Endothelial cell of umbilical vein (primary cell): ENCODE data around the gene CEP162. TPM values are rescaled to one million over a fixed set of nuclear protein-coding genes. Genes with fewer than 3 reads are reported as not detected.

Experiments
- BruUV-seq: library from RNA; stranded (reverse); fragments of 400-500 nt; replicated peaks from 2 replicates; lab custom pipeline; 2021; lab: Mats Ljungman, UMichigan
- CTCF ChIA-PET: fragments of 300-600, 350-600 bp; sonication (Branson Sonifier 250); formaldehyde crosslinking; loops from one replicate; lab custom pipeline; 2021; ENCODE audit warnings: antibody characterized with exemption, inconsistent platforms; lab: Charles Lee
- POLR2A ChIA-PET: fragments of 300-600, 350-600 bp; sonication (Branson Sonifier 250); formaldehyde crosslinking; loops from one replicate; lab custom pipeline; 2021; ENCODE audit warnings: antibody characterized with exemption, inconsistent platforms; lab: Charles Lee
- DNase-seq: peaks from one replicate; pipeline ENCODE4 v3.0.0-alpha.2; 2011; ENCODE audit warnings: low read depth, low spot score
- FAIRE-seq: peaks from 2 replicates; lab custom pipeline; 2011; peaks lifted over from hg19 to GRCh38; lab: Jason Lieb, UNC
- H2AFZ ChIP-seq: 2 replicates; pipeline ENCODE4 v1.6.0; 2012; ENCODE audit warnings: low read depth, low read length, control low read depth, inconsistent platforms
- H3K27ac ChIP-seq: 2 replicates; pipeline ENCODE4 v1.5.1; 2011; ENCODE audit warnings: low read depth, mild to moderate bottlenecking, control low read depth, low read length, moderate library complexity; ENCODE audit not compliant: insufficient read depth
- H3K27me3 ChIP-seq, 2 experiments: 2 replicates each; pipeline versions ENCODE4 v1.6.0 to v1.6.1; 2011; ENCODE audit warnings: low read length in 2 of 2, mixed read lengths in 1 of 2; ENCODE audit not compliant: control insufficient read depth in 2 of 2, insufficient read depth in 2 of 2
- H3K36me3 ChIP-seq, 2 experiments: 2 replicates in 1 of 2; 3 replicates in 1 of 2; pipeline ENCODE4 v1.5.1; 2011; ENCODE audit warnings: low read length in 2 of 2, mild to moderate bottlenecking in 1 of 2, moderate library complexity in 1 of 2; ENCODE audit not compliant: control insufficient read depth in 2 of 2, insufficient read depth in 2 of 2; ENCODE audit errors: extremely low read depth in 1 of 2
- H3K4me1 ChIP-seq: 3 replicates; pipeline ENCODE4 v1.5.1; 2011; ENCODE audit warnings: mild to moderate bottlenecking, low read length; ENCODE audit not compliant: control insufficient read depth, insufficient read depth; ENCODE audit errors: extremely low read depth
- H3K4me2 ChIP-seq: 2 replicates; pipeline ENCODE4 v1.6.1; 2011; ENCODE audit warnings: low read length, control low read depth, mixed read lengths; ENCODE audit not compliant: insufficient read depth
- H3K4me3 ChIP-seq, 3 experiments: fragments of 200-600 bp in 1 of 3; sonication (generic), shearing (Covaris generic) in 1 of 3; replicated peaks in 1 of 3; 2 replicates each; pipeline ENCODE4 v1.5.1; 2011 to 2016; ENCODE audit warnings: control low read depth in 3 of 3, low read length in 3 of 3, mild to moderate bottlenecking in 2 of 3, inconsistent platforms in 1 of 3, low read depth in 1 of 3, moderate library complexity in 1 of 3; ENCODE audit not compliant: insufficient read depth in 1 of 3
- H3K79me2 ChIP-seq: 2 replicates; pipeline ENCODE4 v1.6.0; 2012; ENCODE audit warnings: low read length, inconsistent platforms; ENCODE audit not compliant: control insufficient read depth, insufficient read depth
- H3K9ac ChIP-seq: replicated peaks from 2 replicates; pipeline ENCODE3; 2011; ENCODE audit warnings: low read length, control low read depth; ENCODE audit not compliant: insufficient read depth; ENCODE audit errors: extremely low read depth
- H3K9me1 ChIP-seq: replicated peaks from 3 replicates; pipeline ENCODE4 v1.6.0; 2011; ENCODE audit warnings: mild to moderate bottlenecking, low read length; ENCODE audit not compliant: control insufficient read depth, insufficient read depth; ENCODE audit errors: extremely low read depth
- H3K9me3 ChIP-seq: replicated peaks from 2 replicates; pipeline ENCODE4 v1.5.1; 2012; ENCODE audit warnings: low read length, inconsistent platforms; ENCODE audit not compliant: control insufficient read depth, insufficient read depth
- H4K20me1 ChIP-seq: replicated peaks from 2 replicates; pipeline ENCODE3; 2011; ENCODE audit warnings: mild to moderate bottlenecking, low read length; ENCODE audit not compliant: control insufficient read depth, insufficient read depth; ENCODE audit errors: extremely low read depth
- EZH2 ChIP-seq: IDR thresholded peaks from 2 replicates; pipeline ENCODE4 v1.6.1; 2012; ENCODE audit warnings: borderline replicate concordance, low read depth, mild to moderate bottlenecking, moderate library complexity, low read length, inconsistent platforms; ENCODE audit not compliant: severe bottlenecking
- FOS ChIP-seq: IDR thresholded peaks from 2 replicates; pipeline ENCODE4 v1.6.1; 2011; ENCODE audit warnings: mild to moderate bottlenecking, low read length, moderate library complexity, borderline replicate concordance; ENCODE audit not compliant: insufficient read depth
- GATA2 ChIP-seq: IDR thresholded peaks from 2 replicates; pipeline ENCODE4 v1.7.0; 2011; ENCODE audit warnings: low read depth, mild to moderate bottlenecking, moderate library complexity, mixed read lengths, low read length; ENCODE audit not compliant: insufficient read length, insufficient read depth
- JUN ChIP-seq: IDR thresholded peaks from 2 replicates; pipeline ENCODE4 v1.6.1; 2011; ENCODE audit warnings: borderline replicate concordance, low read depth; ENCODE audit not compliant: insufficient read length, insufficient read depth
- MYC ChIP-seq: IDR thresholded peaks from one replicate; pipeline ENCODE4 v1.6.1; 2011; ENCODE audit warnings: mild to moderate bottlenecking, low read depth, low read length
- POLR2A ChIP-seq: IDR thresholded peaks from 2 replicates; pipeline ENCODE4 v1.6.1; 2012; ENCODE audit warnings: low read depth, mild to moderate bottlenecking, control low read depth, low read length
- POLR2AphosphoS5 ChIP-seq: IDR thresholded peaks from 2 replicates; pipeline ENCODE4 v1.6.1; 2012; ENCODE audit warnings: low read depth, mild to moderate bottlenecking, control low read depth, low read length, moderate library complexity; ENCODE audit not compliant: insufficient read depth
- dilution Hi-C: fragments of 300-500 bp; cut with MboI; formaldehyde crosslinking; loops from one replicate; pipeline ENCODE4 v1.15.0; 2019; ENCODE audit warnings: low sequenced_read_pairs; ENCODE audit not compliant: extremely low pct_ligation_motif_present
- intact Hi-C: fragments of 100-400 bp; cut with micrococcal nuclease; formaldehyde crosslinking; loops from one replicate; pipeline ENCODE4 v1.10.0; 2022
- polyA plus RNA-seq, 4 experiments: library from polyadenylated mRNA; depleted of rRNA in 3 of 4; stranded (reverse) in 3 of 4; unstranded in 1 of 4; fragments of >200 nt; gene quantifications; 2 replicates each; pipeline versions ENCODE4 v1.2.1 to v1.2.3, GENCODE V29; 2011 to 2012; ENCODE audit warnings: missing spikeins in 1 of 4
- total RNA-seq: library from RNA; stranded (reverse); gene quantifications from 2 replicates; pipeline ENCODE4 v1.2.3, GENCODE V29; 2021
- TF ChIP-seq, protein P1 (sequence below): IDR thresholded peaks from 2 replicates; pipeline ENCODE4 v1.6.1; 2011; ENCODE audit not compliant: insufficient read depth, insufficient read length
- TF ChIP-seq, protein P2 (sequence below), 2 donors: IDR thresholded peaks; 1 replicate in 1 of 2; 2 replicates in 1 of 2; pipeline ENCODE4 v1.5.1; 2011; ENCODE audit warnings: low read length in 2 of 2, mild to moderate bottlenecking in 2 of 2, moderate library complexity in 2 of 2, control low read depth in 1 of 2, inconsistent platforms in 1 of 2, low read depth in 1 of 2; ENCODE audit not compliant: insufficient read depth in 1 of 2; ENCODE audit errors: extremely low read depth in 1 of 2

CEP162 gene
- total and polyA plus RNA-seq, 2 donors (not counting 3 experiments of a cell fraction or from before 2014, with no cell fraction given), result 0.79 to 10.8 TPM

DNA sequence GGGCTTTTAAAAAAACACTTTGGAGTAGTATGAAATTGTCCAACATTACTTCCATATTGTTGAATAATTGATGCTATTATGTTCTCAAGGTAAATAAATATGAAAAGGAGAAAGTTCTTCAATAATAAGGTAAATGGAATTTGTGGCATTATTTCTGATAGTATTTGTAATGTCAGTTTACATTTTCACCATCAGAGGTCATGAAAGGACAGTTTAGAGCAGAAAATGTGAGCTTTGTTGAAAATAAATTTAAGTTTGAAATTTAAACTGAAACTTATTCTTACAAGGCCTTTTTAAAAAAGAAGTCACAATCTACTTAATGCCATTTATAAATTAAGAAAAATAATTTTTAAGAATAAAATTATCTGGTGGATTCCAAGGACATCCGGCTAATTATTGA lies 15.8 kb upstream of the CEP162 start:
- dilution Hi-C loops, result no loop called here
- ChIA-PET POLR2A (no interaction called here), CTCF (interaction anchor here (0.9 to 2.1 kb wide), 5 partner anchors 16 to 1080 kb away, joined by 3 to 10 read pairs (median 4); partner anchors contain the start of gene CEP162)
- no peak overlapping the region for H3K9ac ChIP-seq
- TF ChIP-seq, protein P1, sequence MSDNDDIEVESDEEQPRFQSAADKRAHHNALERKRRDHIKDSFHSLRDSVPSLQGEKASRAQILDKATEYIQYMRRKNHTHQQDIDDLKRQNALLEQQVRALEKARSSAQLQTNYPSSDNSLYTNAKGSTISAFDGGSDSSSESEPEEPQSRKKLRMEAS, result no peak
- TF ChIP-seq GATA2 (no peak), EZH2 (no peak)
- no peak overlapping the region for H3K4me3 ChIP-seq
- H3K36me3 ChIP-seq, result no peaks in the 10 kb centered on the region
- no peak overlapping the region for H3K27ac ChIP-seq
- FAIRE-seq (no peak), DNase-seq (no peak)
- H3K4me1 ChIP-seq, result no peaks in the 10 kb centered on the region
- no peaks in the 10 kb centered on the region for H3K9me3 ChIP-seq
- H2AFZ ChIP-seq, result no peak overlapping the region
- H3K4me2 ChIP-seq, result no peak overlapping the region
- no TSS peak for BruUV-seq
- no peaks in the 10 kb centered on the region for H3K9me1 ChIP-seq
- no peaks in the 10 kb centered on the region for H3K79me2 ChIP-seq
- H4K20me1 ChIP-seq, result no peaks in the 10 kb centered on the region
- peaks cover 1 to 2% of the 10 kb centered on the region in 2 experiments for H3K27me3 ChIP-seq
- intact Hi-C loops, result no loop called here

DNA sequence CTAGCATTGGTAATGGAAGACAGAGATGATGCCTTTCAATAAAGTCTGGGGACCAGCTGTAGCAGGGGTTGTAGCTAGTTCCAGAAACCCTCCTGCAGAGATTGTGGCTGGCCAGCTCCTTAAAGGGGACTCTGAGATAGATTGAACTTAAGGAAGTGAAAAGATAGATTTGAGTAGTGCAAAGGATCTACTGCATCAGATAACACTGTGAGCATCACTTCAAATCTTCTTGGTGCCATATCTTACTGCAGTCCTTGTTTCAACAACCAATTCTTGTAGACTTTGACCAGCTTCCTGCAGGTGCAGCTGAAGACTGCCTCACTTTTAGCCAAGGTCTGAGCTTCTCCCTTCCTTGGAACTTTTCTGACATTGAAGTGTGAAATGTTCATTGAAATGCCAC lies 14.8 kb upstream of the CEP162 start:
- intact Hi-C loops, result no loop called here
- FAIRE-seq (no peak), DNase-seq (no peak)
- Histone ChIP-seq H3K27me3 (no peaks in the 10 kb centered on the region), H3K4me1 (no peaks in the 10 kb centered on the region), H3K4me2 (no peak overlapping the region), H4K20me1 (no peaks in the 10 kb centered on the region), H3K79me2 (no peaks in the 10 kb centered on the region), H2AFZ (no peak overlapping the region), H3K9me1 (no peaks in the 10 kb centered on the region), H3K27ac (no peak overlapping the region), H3K9me3 (no peaks in the 10 kb centered on the region), H3K36me3 (no peaks in the 10 kb centered on the region), H3K9ac (no peak overlapping the region), H3K4me3 (no peak overlapping the region)
- BruUV-seq, result no TSS peak
- POLR2A ChIA-PET, result no interaction called here
- CTCF ChIA-PET, result interaction anchor here (1.1 to 2.1 kb wide), 3 partner anchors 352 to 1081 kb away, joined by 3 to 10 read pairs (median 8); no protein-coding TSS in a partner anchor
- dilution Hi-C loops, result no loop called here
- TF ChIP-seq FOS (no peak), EZH2 (no peak), POLR2A (no peak), POLR2AphosphoS5 (no peak), GATA2 (no peak), JUN (no peak), MYC (no peak)
- TF ChIP-seq, protein P1, result no peak
- TF ChIP-seq, protein P2, sequence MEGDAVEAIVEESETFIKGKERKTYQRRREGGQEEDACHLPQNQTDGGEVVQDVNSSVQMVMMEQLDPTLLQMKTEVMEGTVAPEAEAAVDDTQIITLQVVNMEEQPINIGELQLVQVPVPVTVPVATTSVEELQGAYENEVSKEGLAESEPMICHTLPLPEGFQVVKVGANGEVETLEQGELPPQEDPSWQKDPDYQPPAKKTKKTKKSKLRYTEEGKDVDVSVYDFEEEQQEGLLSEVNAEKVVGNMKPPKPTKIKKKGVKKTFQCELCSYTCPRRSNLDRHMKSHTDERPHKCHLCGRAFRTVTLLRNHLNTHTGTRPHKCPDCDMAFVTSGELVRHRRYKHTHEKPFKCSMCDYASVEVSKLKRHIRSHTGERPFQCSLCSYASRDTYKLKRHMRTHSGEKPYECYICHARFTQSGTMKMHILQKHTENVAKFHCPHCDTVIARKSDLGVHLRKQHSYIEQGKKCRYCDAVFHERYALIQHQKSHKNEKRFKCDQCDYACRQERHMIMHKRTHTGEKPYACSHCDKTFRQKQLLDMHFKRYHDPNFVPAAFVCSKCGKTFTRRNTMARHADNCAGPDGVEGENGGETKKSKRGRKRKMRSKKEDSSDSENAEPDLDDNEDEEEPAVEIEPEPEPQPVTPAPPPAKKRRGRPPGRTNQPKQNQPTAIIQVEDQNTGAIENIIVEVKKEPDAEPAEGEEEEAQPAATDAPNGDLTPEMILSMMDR (IDR thresholded peaks at IDR 0.05; ENCODE audit: extremely low read depth in 1 of 2, insufficient read depth in 1 of 2, low read depth in 1 of 2, low read length in 2 of 2), result no peak
